HCT116 (cell line): ENCODE results near the gene HSH2D.

Experiments used
- CBX3 ChIP-seq: IDR thresholded peaks from 2 replicates; pipeline ENCODE4 v1.6.1; 2012; ENCODE audit warnings: low read depth
- CEBPB ChIP-seq: IDR thresholded peaks from 2 replicates; pipeline ENCODE4 v1.6.1; 2012; ENCODE audit warnings: low read depth
- CTCF ChIP-seq, 3 experiments: fragments of 200-600 bp in 1 of 3; sonication (generic) in 1 of 3; IDR thresholded peaks in 2 of 3; conservative IDR thresholded peaks in 1 of 3; 2 replicates each; pipeline ENCODE4 v1.5.1; 2012 to 2017; ENCODE audit warnings: low read depth in 2 of 3, low read length in 2 of 3, antibody characterized with exemption in 1 of 3, borderline replicate concordance in 1 of 3, control low read depth in 1 of 3, mild to moderate bottlenecking in 1 of 3, mixed read lengths in 1 of 3, mixed run types in 1 of 3, moderate library complexity in 1 of 3; ENCODE audit not compliant: insufficient read depth in 1 of 3
- EGR1 ChIP-seq: IDR thresholded peaks from 2 replicates; pipeline ENCODE4 v1.6.1; 2012; ENCODE audit warnings: low read depth
- EZH2phosphoT487 ChIP-seq: fragments of 200-600 bp; IDR thresholded peaks from 2 replicates; pipeline ENCODE4 v1.6.1; 2018; ENCODE audit warnings: antibody characterized with exemption, borderline replicate concordance
- JUND ChIP-seq: IDR thresholded peaks from 2 replicates; pipeline ENCODE4 v1.6.1; 2012
- POLR2A ChIP-seq: IDR thresholded peaks from 2 replicates; pipeline ENCODE4 v1.7.0; 2011; ENCODE audit warnings: borderline replicate concordance; ENCODE audit not compliant: insufficient read depth, insufficient read length; ENCODE audit errors: extremely low read depth
- POLR2AphosphoS5 ChIP-seq: IDR thresholded peaks from 2 replicates; pipeline ENCODE4 v1.6.1; 2011; ENCODE audit warnings: mild to moderate bottlenecking, low read depth, low read length, moderate library complexity
- RAD21 ChIP-seq: IDR thresholded peaks from 2 replicates; pipeline ENCODE4 v1.6.1; 2012; ENCODE audit warnings: low read depth, mild to moderate bottlenecking
- YY1 ChIP-seq: IDR thresholded peaks from 2 replicates; pipeline ENCODE4 v1.6.1; 2011; ENCODE audit warnings: low read length, low read depth, moderate library complexity, mild to moderate bottlenecking; ENCODE audit not compliant: insufficient replicate concordance; ENCODE audit errors: extremely low read depth
- ZNF274 ChIP-seq: fragments of 200-500 bp; sonication (Bioruptor generic); IDR thresholded peaks from 2 replicates; pipeline ENCODE4 v1.6.1; 2014; ENCODE audit warnings: mild to moderate bottlenecking, low read depth, low read length, inconsistent platforms

- TF ChIP-seq JUND (no peak), POLR2A (no peak), EGR1 (no peak), CTCF (IDR thresholded peaks at IDR 0.05 in 2 of 3, conservative IDR thresholded peaks at IDR 0.05 in 1 of 3; ENCODE audit: borderline replicate concordance in 1 of 3, insufficient read depth in 1 of 3, low read depth in 2 of 3, low read length in 2 of 3) (no peak), ZNF274 (no peak), CBX3 (no peak), RAD21 (no peak), EZH2phosphoT487 (no peak), POLR2AphosphoS5 (no peak), CEBPB (no peak), YY1 (no peak)
These were observed 32.5 kb downstream of the HSH2D start for GRCh38 chr19:16175954-16176353.
